HTERT RPE-1 (cell line): ENCODE results near the gene RNF126.
"Not testable (repeated sequence)": the region's sequence is repeated elsewhere in the genome, so short reads cannot be mapped to it uniquely, and the experiment has no call there.

Experiments
- in situ Hi-C: fragments of 300-500 bp; cut with MboI; formaldehyde crosslinking; loops from 4 replicates; pipeline ENCODE4 v1.14.3; 2020; ENCODE audit warnings: low sequenced_read_pairs

Gene RNF126

GRCh38 chr19:616062-616700 lies 46.8 kb downstream of the RNF126 start:
- in situ Hi-C loops, result no loop called here

DNA sequence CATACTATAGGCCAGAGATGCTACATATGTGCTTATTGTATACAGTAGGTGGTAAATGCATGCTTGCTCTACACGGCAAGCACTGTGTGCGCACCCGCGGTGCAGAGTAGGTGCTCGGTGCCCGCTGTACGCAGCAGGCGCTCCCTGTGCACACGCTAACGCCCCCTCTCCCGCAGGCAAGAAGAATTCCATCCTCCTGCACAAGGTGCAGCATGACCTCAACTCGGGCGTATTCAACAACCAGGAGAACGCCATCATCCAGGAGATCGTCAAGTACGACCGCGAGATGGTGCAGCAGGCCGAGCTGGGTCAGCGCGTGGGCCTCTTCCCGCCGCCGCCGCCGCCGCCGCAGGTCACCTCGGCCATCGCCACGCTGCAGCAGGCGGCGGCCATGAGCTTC lies 47.4 kb downstream of the RNF126 start:
- in situ Hi-C loops, result no loop called here

GRCh38 chr19:613732-614567 lies 49.1 kb downstream of the RNF126 start:
- in situ Hi-C loops, result no loop called here

- in situ Hi-C loops, result no loop called here
Observed at GRCh38 chr19:612941-613340, 50.1 kb downstream of the RNF126 start.

DNA sequence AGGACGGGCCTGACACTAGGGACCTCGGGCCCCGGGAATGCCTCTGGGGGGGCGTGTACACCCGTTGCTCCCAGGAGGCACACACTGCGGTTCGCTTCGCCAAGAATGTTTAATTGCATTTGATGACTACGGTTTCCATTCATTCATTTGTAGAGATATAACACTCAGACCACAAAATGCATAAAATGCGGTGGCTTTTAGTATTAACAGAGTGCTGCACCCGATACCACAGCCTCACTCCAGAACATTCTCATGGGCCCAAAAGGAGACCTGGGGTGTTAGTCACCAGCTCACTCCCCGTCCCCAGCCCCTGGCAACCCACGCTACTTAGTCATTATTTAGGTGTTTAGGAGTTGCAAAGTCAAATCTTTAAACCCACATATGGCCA lies 51.5 kb downstream of the RNF126 start:
- in situ Hi-C loops, result no loop called here

DNA sequence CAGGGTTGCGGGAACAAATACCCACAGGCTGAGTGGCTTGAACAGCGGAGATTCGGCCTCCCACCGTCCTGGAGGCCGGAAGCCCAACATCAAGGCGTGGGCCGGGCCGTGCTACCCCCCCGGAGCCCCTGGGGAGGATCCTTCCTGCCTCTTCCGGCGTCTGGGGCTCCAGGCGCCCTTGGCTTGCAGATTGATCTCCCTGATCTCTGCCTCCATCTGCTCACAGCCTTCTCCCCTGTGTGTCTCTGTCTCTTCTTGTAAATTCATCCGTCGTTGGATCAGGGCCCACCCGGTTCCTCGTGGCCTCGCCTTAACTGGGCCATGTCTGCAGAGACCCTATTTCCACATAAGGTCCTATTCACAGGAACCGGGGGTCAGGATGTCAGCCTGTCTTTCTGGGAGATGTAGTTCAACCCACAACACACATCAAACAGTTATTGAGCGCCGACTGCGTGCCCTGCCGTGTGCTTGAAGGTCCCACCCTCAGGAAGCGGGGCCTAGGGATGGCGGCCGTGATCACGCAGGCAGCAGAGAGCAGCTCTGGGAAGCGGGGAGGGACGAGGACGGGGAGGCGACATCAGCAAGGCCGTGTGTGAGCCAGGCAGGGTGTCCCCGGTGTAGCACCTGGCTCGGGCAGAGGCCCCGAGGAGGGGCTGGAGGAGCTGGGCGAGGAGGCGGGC lies 52.1 kb downstream of the RNF126 start:
- in situ Hi-C loops, result no loop called here

DNA sequence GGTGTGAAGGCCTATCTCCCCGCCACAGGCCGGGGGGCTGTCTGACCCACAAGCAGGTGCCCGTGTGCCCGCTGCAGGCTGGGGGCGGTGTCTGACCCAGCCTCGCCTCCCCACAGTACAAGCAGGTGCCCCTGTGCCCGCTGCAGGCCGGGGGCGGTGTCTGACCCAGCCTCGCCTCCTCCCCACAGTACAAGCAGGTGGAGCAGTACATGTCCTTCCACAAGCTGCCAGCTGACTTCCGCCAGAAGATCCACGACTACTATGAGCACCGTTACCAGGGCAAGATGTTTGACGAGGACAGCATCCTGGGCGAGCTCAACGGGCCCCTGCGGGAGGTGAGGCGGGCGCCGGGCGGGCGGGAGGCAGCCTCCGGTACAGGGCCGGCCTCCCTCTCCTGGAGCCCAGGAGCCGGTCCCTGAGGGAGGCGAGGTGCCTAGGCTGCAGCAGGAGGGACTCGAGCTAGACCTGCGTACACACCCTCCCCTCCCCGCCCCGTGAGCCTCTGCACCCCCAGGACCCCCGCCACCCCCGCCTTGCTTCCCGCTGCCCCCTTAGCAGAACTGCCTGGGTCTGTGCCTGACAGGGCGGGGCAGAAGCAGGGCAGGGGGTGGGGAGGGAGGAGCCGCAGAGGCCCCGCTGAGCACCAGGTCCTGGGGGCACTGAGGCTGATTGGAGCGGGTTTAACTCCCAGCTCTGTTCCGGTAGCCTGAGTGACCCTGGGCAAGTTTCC lies 52.8 kb downstream of the RNF126 start:
- in situ Hi-C loops, result no loop called here

DNA sequence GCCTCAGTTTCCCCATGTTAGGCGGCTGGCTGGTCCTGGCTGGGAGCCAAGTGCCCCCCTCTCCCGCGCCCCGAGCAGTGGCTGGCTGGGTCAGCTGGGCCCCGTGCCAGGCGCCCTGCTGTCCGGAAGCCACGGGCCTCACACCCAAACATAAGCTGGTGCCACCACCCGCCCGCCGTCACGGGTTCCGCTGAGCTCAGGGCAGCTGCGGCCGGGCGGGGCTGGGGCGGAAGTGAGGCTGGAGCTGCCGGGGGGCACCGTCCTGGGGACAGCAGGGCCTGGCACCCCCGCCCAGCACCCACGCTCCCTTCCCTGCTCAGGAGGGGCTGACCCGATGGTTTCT lies 54.0 kb downstream of the RNF126 start:
- in situ Hi-C loops, result no loop called here

GRCh38 chr19:608155-609003 lies 54.6 kb downstream of the RNF126 start:
- in situ Hi-C loops, result no loop called here

- in situ Hi-C loops, result no loop called here
Observed at GRCh38 chr19:607301-608154, 55.5 kb downstream of the RNF126 start.

- in situ Hi-C loops, result not testable (repeated sequence)
Observed at GRCh38 chr19:605061-605971, 57.7 kb downstream of the RNF126 start.

DNA sequence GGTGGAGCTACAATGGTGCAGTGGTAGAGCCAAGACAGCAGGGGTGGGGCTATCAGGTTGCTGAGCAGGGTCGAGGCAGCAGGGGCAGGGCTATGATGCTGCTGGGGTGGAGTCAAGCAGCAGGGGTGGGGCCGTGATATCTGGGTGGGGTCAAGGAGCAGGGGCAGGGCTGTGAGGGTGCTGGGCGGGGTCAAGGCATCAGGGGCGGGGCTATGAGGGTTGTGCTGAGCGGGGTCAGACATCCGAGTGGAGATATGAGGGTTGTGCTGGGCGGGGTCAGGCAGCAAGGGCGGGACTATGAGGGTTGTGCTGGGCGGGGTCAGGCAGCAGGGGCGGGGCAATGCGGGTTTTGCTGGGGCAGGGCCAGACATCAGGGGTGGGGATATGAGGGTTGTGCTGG lies 58.7 kb downstream of the RNF126 start:
- in situ Hi-C loops, result no loop called here

GRCh38 chr19:603779-604178 lies 59.2 kb downstream of the RNF126 start:
- in situ Hi-C loops, result not testable (repeated sequence)

DNA sequence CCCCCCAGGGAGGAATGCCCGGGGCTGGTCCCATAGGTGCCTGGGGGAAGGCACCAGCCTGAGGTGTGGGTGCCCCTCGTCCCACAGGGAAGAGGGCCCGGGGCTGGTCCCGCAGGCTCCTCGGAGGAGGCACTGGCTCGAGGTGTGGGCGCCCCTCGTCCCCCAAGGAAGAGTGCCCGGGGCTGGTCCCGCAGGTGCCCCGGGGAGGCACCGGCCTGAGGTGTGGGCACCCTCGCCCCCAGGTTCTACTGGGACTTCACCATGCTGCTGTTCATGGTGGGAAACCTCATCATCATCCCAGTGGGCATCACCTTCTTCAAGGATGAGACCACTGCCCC lies 59.7 kb downstream of the RNF126 start:
- in situ Hi-C loops, result not testable (repeated sequence)

- in situ Hi-C loops, result no loop called here
Observed at GRCh38 chr19:602391-603301, 60.4 kb downstream of the RNF126 start.

DNA sequence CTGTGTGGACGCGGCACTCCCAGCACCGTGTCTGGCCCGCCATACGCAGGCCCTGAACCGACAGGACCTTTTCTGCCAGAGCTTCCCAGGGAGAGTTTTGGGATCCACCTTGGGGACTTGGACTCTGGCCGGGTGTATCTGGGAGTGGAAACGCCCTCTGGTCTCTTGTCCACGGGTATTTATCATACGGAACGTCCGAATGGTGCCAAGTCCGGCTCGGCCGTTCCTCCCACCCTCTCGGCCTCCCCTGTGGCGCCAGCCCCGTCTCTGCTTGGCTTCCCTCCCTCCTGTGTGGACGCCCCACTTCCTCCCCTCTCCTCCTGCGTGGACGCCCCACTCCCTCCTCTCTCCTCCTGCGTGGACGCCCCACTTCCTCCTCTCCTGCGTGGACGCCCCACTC lies 61.2 kb downstream of the RNF126 start:
- in situ Hi-C loops, result no loop called here

GRCh38 chr19:601310-601709 lies 61.7 kb downstream of the RNF126 start:
- in situ Hi-C loops, result no loop called here
